Stimulated activated effector memory CD8-positive, alpha-beta T cell treated with anti-CD3 and anti-CD28 coated beads, Interleukin-12 subunit alpha, Interleukin-12 subunit beta, amount 100 ng/mL, for 72 hours (primary cell): ENCODE data around the gene EVI5L.
A peak's percentile ranks its signal among the peaks of the same experiment; 100 is the strongest.
"Not testable (repeated sequence)": the region's sequence is repeated elsewhere in the genome, so short reads cannot be mapped to it uniquely, and the experiment has no call there.

Source experiments
- ATAC-seq: fragments of 150-1000 bp; cut with Tn5 transposase; 2 replicates; pipeline ENCODE4 v1.10.0; 2021
- DNase-seq, 2 donors: peaks; one replicate each; pipeline ENCODE4 v3.0.0; 2021 to 2022; ENCODE audit warnings: low spot score in 2 of 2
- H3K27ac Mint-ChIP-seq: one replicate; pipeline ENCODE4 v1.8.0; 2022; ENCODE audit warnings: mild to moderate bottlenecking, mixed read lengths
- H3K36me3 Mint-ChIP-seq: one replicate; pipeline ENCODE4 v1.8.0; 2022; ENCODE audit warnings: mild to moderate bottlenecking, mixed read lengths
- H3K4me1 Mint-ChIP-seq: one replicate; pipeline ENCODE4 v1.8.0; 2022; ENCODE audit warnings: mixed read lengths
- H3K4me3 Mint-ChIP-seq: one replicate; pipeline ENCODE4 v1.8.0; 2022; ENCODE audit warnings: mild to moderate bottlenecking, mixed read lengths
- H3K9me3 Mint-ChIP-seq: one replicate; pipeline ENCODE4 v1.8.0; 2022; ENCODE audit warnings: mixed read lengths

Gene EVI5L

DNA sequence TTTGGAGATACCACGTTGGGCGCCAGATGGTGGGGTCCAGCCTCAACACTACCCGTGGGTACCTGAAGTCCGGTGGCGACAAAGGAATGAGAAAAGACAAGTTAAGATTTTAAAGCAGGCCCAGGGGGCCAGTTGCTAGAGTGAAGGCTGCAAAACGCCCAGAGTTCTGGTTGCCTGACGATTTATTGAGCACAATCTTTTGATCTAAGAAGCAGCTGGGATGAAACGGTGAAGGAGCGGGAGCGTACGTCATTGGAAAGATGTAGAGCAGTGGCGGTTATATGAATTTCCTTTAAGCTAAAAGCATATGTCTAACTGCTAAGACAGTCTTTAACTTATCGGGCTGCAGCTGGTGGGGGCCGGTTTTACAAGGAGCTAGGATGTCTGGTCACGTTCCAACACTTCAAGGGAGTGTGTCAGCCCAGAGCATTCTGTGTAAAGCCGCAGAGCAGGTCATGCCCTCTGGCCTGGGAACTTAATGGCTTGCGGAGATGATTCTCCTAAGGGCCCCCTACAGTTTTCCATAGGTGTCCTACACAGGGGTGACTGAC is 28.9 kb upstream of the EVI5L start:
- DNase-seq (no peak), ATAC-seq (no peak)
- no peaks in the 10 kb centered on the region for H3K9me3 Mint-ChIP-seq

DNA sequence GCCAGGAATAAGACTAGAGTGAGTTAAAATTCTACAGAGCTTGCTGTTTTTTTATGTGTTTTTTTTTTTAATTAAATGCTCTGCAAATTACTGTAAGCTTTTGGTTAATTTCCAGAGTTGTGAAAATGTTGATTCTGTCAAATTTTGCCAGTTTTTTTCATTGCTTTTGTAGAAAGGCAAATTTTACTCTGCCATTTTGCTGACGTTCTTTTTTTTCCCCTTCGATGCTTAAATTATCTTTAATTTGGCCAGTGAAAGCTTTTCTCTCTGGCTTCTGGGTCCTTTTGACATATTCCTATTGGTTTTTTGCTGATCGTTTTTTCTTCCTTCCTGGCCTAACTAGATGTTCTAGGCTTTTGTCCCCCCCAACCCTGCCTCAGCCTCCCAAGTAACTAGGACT is 23.8 kb upstream of the EVI5L start:
- H3K36me3 Mint-ChIP-seq, result no peaks in the 10 kb centered on the region
- peaks cover 6% of the 10 kb centered on the region for H3K9me3 Mint-ChIP-seq
- DNase-seq (no peak), ATAC-seq (no peak)
- no peak overlapping the region for H3K4me3 Mint-ChIP-seq
- H3K27ac Mint-ChIP-seq, result no peak overlapping the region
- peaks cover 18% of the 10 kb centered on the region for H3K4me1 Mint-ChIP-seq

More for the DNA sequence above, 28.9 kb upstream of the EVI5L start:
- no peaks in the 10 kb centered on the region for H3K36me3 Mint-ChIP-seq
- H3K27ac Mint-ChIP-seq, result no peak overlapping the region
- H3K4me1 Mint-ChIP-seq, result peaks cover 5% of the 10 kb centered on the region
- H3K4me3 Mint-ChIP-seq, result no peak overlapping the region

DNA sequence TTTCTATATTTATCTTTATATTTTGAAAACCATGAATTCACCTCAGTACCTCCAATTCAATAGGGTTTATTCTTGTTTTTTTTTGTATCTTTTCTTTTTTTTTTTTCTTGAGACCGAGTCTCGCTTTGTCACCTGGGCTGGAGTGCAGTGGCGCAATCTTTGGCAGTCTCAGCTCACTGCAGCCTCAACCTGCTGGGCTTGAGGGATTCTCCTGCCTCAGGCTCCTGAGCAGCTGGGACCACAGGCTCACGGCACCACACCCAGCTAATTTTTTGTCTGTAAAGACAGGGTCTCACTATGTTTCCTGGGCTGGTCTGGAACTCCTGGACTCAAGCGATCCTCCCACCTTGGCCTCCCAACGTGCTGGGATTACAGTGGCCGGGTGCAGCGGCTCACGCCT is 23.1 kb upstream of the EVI5L start:
- H3K4me3 Mint-ChIP-seq, result no peak overlapping the region
- DNase-seq, result no peak
- ATAC-seq, result no peak
- H3K4me1 Mint-ChIP-seq, result peaks cover 18% of the 10 kb centered on the region
- no peak overlapping the region for H3K27ac Mint-ChIP-seq
- no peaks in the 10 kb centered on the region for H3K36me3 Mint-ChIP-seq
- peaks cover 6% of the 10 kb centered on the region for H3K9me3 Mint-ChIP-seq

DNA sequence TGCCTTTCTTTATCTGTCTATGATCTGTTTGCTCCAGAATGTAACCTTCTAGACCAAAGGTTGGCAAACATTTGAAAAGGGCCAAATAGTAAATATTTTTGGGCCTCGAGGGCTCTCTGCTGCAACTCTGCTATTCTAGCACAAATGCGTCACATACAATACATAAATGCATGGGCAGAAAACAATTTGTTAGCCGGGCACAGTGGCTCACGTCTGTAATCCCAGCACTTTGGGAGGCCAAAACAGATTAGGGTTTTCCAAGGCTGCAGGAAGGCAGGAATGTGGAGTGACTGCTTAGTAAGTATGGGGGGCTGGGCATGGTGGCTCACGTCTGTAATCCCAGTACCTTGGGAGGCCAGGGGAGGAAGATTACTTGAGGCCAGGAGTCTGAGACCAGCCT is 21.9 kb upstream of the EVI5L start:
- Mint-ChIP-seq H3K9me3 (peaks cover 6% of the 10 kb centered on the region), H3K27ac (no peak overlapping the region)
- no peak for ATAC-seq

DNA sequence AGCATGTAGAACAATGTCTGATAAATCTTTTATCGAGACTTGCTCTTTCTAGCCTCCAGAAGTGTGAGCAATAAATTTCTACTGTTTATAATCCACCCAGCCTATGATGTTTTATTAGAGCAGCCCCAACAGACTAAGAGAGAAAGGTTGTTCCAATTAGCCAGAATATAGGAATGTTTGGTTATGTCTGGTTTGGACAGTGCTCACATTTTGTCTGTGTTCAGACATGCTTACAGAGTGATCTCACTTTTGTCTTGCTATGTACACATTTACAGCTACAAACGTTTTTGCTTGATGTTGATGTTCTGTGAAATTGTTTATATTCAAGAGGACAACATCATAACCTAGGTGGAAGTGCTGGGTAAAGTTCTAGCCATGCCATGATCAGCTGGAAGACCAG is 18.0 kb upstream of the EVI5L start:
- ATAC-seq, result no peak
- H3K27ac Mint-ChIP-seq, result no peak overlapping the region
- peaks cover 31% of the 10 kb centered on the region for H3K4me1 Mint-ChIP-seq
- H3K4me3 Mint-ChIP-seq, result no peak overlapping the region
- H3K36me3 Mint-ChIP-seq, result no peaks in the 10 kb centered on the region
- no peak for DNase-seq
- peaks cover 6% of the 10 kb centered on the region for H3K9me3 Mint-ChIP-seq

More for the DNA sequence above, 21.9 kb upstream of the EVI5L start:
- no peak overlapping the region for H3K4me3 Mint-ChIP-seq
- H3K36me3 Mint-ChIP-seq, result no peaks in the 10 kb centered on the region
- H3K4me1 Mint-ChIP-seq, result peaks cover 18% of the 10 kb centered on the region
- DNase-seq, result no peak

DNA sequence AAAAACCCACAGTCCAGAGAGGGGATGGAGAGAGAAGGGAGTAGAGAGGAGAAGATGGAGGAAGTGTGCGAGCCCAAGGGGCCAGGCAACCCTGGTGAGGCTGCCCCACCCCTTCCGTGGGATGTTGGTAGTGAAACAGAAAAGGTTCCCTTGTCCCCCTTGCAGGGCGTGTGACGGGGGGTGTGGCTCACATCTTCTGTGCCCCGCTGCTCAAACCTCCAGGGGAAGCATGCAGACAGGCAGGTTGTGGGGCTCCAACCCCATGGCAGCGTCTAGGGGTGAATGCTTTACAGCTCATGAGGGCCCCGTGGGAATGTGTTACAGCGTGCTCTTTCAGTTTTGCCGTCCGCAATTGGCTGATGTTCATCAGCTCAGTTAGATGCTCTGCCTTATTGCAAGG is 14.7 kb upstream of the EVI5L start:
- no peak for DNase-seq
- peak; percentile 40 for ATAC-seq
- H3K27ac Mint-ChIP-seq, result peak overlapping the region; percentile 10
- H3K4me3 Mint-ChIP-seq, result peak overlapping the region; percentile 21
- no peaks in the 10 kb centered on the region for H3K36me3 Mint-ChIP-seq
- peaks cover 6% of the 10 kb centered on the region for H3K9me3 Mint-ChIP-seq
- peaks cover 17% of the 10 kb centered on the region for H3K4me1 Mint-ChIP-seq

- Mint-ChIP-seq H3K4me3 (peak overlapping the region; percentile 21), H3K4me1 (peaks cover 17% of the 10 kb centered on the region), H3K27ac (peak overlapping the region; percentile 10)
- not testable (repeated sequence) for DNase-seq, H3K9me3 Mint-ChIP-seq, ATAC-seq, H3K36me3 Mint-ChIP-seq
Measured at GRCh38 chr19:7816040-7816439, 14.0 kb upstream of the EVI5L start.

DNA sequence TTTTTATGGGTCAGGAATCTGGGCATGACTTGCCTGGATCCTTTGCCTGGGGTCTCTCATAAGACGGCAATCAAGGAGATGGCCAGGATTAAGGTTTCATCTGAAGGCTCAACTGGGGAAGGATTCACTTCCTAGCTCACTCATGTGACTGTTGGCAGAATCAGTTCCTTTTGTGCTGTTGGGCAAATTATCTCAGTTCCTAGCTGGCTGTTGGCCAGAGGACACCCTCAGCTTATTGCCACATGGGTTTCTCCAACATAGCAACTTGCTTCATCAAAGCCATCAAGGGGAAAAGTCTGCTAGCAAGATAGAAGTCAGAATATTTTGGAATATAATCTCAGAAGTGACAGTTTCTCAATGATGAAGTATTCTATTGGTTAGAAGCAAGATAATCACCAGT is 12.2 kb upstream of the EVI5L start:
- ATAC-seq (no peak), DNase-seq (no peak)
- H3K4me1 Mint-ChIP-seq, result peaks cover 17% of the 10 kb centered on the region
- H3K4me3 Mint-ChIP-seq, result no peak overlapping the region
- H3K27ac Mint-ChIP-seq, result no peak overlapping the region
- no peaks in the 10 kb centered on the region for H3K9me3 Mint-ChIP-seq
- H3K36me3 Mint-ChIP-seq, result no peaks in the 10 kb centered on the region

DNA sequence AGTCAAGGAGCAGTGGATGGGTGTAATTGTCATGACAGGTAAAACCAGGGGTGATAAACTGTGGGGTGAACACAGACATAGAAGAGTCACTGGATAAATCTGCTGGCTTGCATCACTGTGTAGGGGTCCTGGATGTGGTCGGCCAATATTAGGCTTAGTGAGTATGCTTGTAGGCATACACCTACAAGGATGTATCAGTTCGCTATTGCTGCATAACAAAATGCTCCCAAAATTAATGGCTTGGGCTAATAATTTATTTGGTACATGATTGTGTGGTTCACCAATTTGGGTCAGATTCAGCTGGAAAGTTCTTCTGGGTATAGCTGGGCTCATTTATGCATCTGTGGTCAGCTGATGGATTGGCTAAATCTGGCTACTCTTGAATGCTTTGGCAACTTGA is 11.2 kb upstream of the EVI5L start:
- peaks cover 22% of the 10 kb centered on the region for H3K4me1 Mint-ChIP-seq
- no peaks in the 10 kb centered on the region for H3K36me3 Mint-ChIP-seq
- no peak overlapping the region for H3K27ac Mint-ChIP-seq
- H3K9me3 Mint-ChIP-seq, result no peaks in the 10 kb centered on the region
- no peak overlapping the region for H3K4me3 Mint-ChIP-seq
- DNase-seq, result no peak
- ATAC-seq, result no peak

- DNase-seq, result no peak
- Mint-ChIP-seq H3K4me1 (peaks cover 22% of the 10 kb centered on the region), H3K27ac (no peak overlapping the region), H3K9me3 (no peaks in the 10 kb centered on the region), H3K36me3 (no peaks in the 10 kb centered on the region), H3K4me3 (no peak overlapping the region)
- ATAC-seq, result peak; percentile 49
Measured at GRCh38 chr19:7819337-7819736, 10.7 kb upstream of the EVI5L start.

DNA sequence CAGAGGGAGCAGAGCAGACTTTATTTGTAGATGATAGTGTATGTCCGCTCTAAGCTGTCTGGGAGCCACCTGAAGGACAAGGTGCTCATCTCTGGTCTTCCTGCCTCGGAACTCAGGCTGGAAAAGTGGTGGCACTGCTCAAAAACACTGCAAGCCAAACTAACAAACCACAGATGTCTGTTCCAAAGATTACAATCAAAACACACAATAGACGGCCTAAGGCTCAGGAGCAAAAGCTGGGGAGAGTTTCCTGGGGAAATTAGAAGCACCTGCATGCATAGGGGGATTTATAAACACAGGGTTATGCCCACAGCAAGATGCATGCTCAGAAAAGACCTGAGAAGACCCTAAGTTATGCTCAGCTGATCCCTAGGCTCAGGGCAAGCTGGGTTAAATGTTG is 9.4 kb upstream of the EVI5L start:
- ATAC-seq, result no peak
- no peak for DNase-seq
- no peak overlapping the region for H3K4me3 Mint-ChIP-seq
- no peak overlapping the region for H3K27ac Mint-ChIP-seq
- no peaks in the 10 kb centered on the region for H3K36me3 Mint-ChIP-seq
- no peaks in the 10 kb centered on the region for H3K9me3 Mint-ChIP-seq
- H3K4me1 Mint-ChIP-seq, result peaks cover 12% of the 10 kb centered on the region

GRCh38 chr19:7822910-7823515 is 7.0 kb upstream of the EVI5L start:
- Mint-ChIP-seq H3K27ac (no peak overlapping the region), H3K4me3 (no peak overlapping the region), H3K36me3 (no peaks in the 10 kb centered on the region), H3K9me3 (no peaks in the 10 kb centered on the region), H3K4me1 (peaks cover 5% of the 10 kb centered on the region)
- DNase-seq (no peak), ATAC-seq (no peak)

GRCh38 chr19:7823686-7824301 is 6.2 kb upstream of the EVI5L start:
- Mint-ChIP-seq H3K4me1 (peaks cover 7% of the 10 kb centered on the region), H3K9me3 (no peaks in the 10 kb centered on the region), H3K36me3 (no peaks in the 10 kb centered on the region), H3K27ac (no peak overlapping the region), H3K4me3 (no peak overlapping the region)
- ATAC-seq (no peak), DNase-seq (no peak)

DNA sequence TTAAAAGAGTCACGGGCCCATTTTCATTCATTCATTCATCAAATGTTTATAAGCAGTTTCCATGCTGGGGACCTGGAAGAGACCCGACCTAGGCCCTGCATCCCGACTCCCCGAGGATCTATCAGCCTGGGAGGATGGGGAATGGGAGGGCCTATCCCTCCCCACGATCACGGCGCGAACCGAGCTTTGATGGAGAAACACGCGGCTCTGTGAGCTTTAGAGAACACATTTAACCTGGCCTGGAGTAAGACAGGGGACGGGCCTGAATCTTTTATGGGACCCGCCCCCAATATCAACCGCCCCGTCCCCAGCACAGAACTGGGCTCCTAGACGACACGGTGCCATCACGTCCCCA is 875 bp upstream of the EVI5L start:
- Mint-ChIP-seq H3K36me3 (peaks cover 5% of the 10 kb centered on the region), H3K27ac (peak overlapping the region; percentile 88), H3K9me3 (no peaks in the 10 kb centered on the region), H3K4me1 (peaks cover 29% of the 10 kb centered on the region), H3K4me3 (peak overlapping the region; percentile 77)
- DNase-seq, result no peak
- no peak for ATAC-seq

- peaks cover 5% of the 10 kb centered on the region for H3K36me3 Mint-ChIP-seq
- no peak for DNase-seq
- ATAC-seq, result peak; percentile 14
- H3K27ac Mint-ChIP-seq, result peak overlapping the region; percentile 78
- peak overlapping the region; percentile 77 for H3K4me3 Mint-ChIP-seq
- no peaks in the 10 kb centered on the region for H3K9me3 Mint-ChIP-seq
- peaks cover 29% of the 10 kb centered on the region for H3K4me1 Mint-ChIP-seq
Measured at GRCh38 chr19:7830272-7830771, 304 bp downstream of the EVI5L start.

DNA sequence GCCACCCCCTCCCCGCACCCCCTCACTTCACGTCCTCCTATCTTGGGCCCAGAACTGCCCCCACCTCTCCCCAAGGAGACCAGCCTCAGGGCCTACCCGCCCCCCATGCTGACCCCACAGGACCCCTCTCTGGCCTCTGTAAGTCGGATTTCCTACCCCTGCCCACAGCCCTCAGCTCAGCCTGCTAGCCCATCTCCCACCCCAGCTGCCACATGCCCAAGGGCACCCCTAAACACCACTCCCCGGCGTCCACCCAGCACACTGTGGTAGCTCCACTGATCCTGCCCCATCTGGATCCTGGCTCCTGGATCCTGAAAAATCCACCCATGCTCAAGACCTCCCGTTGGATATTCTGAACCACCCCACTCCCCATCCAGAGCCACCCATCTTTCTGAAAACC is 805 bp downstream of the EVI5L start:
- Mint-ChIP-seq H3K36me3 (peaks cover 5% of the 10 kb centered on the region), H3K9me3 (no peaks in the 10 kb centered on the region), H3K27ac (peak overlapping the region; percentile 78), H3K4me1 (peaks cover 29% of the 10 kb centered on the region), H3K4me3 (peak overlapping the region; percentile 77)
- DNase-seq (no peak), ATAC-seq (no peak)
